Femur (tissue), 1 donor: ENCODE results near the gene GDA.
"Not testable (repeated sequence)": the region's sequence is repeated elsewhere in the genome, so short reads cannot be mapped to it uniquely, and the experiment has no call there.

Experiments
- DNase-seq: peaks from one replicate; pipeline ENCODE4 v3.0.0-alpha.2; 2017

The GDA gene

DNA sequence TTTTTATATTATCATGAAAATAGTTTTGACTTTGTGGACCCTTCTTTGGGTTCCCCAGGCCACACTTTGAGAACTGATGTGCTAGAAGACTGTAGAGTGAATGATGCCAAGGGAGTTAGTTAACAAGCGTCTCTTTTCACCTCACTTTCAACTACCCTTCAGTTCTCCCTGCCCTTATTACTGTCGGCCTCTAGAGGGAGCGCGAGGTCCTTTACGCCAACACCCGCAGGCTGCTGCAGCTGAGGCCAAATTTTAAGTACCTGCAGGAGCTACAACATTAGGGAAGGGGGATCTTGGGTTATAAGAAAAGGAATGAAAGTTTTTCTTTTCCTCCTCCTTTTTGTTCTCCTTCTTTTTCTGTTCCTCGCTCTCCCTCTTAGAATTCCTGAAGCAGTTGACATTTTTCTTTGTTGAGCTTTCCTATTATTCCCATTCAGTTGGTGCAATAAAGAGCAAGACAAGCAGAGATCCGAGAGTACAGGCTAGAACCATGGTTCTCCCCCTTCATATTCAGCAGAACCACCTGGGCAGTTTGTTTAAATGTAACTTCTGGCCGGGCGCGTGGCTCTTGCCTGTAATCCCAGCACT lies 131.8 kb downstream of the GDA start:
- DNase-seq = peak; percentile 78

DNA sequence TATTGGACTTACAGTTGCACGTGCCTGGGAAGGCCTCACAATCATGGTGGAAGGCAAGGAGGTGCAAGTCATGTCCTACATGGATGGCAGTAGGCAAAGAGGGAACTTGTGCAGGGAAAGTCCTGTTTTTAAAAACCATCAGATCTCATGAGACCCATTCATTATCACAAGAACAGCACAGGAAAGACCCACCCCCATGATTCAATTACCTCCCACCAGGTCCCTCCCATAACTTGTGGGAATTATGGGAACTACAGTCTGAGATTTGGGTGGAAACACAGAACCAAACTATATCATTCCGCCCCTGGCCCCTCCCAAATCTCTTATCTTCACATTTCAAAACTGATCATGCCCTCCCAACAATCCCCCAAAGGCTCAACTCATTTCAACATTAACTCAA lies 140.2 kb downstream of the GDA start:
- no peak for DNase-seq

DNA sequence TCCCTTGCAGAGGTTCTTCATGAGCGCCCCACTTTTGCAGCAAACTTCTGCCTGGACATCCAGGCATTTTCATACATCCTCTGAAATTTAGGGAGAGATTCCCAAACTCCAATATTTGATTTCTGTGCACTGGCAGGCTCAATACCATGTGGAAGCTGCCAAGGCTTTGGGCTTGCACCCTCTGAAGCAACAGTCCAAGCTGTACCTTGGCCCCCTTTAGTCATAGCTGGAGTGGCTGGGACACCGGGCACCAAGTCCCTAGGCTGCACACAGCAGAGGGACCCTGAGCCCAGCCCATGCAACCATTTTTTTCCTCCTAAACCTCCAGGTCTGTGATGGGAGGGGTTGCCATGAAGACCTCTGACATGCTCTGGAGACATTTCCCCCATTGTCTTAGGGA lies 141.1 kb downstream of the GDA start:
- no peak for DNase-seq

DNA sequence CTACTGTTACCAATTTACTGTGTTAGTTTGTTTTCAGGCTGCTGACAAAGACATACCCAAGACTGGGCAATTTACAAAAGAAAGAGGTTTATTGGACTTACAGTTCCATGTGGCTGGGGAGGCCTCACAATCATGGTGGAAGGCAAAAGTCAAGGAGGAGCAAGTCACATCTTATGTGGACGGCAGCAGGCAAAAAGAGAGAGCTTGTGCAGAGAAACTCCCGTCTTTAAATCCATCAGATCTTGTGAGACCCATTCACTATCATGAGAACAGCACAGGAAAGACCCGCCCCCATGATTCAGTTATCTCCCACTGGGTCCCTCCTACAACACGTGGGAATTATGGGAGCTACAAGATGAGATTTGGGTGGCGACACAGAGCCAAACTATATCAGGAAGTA lies 142.3 kb downstream of the GDA start:
- not testable (repeated sequence) for DNase-seq

DNA sequence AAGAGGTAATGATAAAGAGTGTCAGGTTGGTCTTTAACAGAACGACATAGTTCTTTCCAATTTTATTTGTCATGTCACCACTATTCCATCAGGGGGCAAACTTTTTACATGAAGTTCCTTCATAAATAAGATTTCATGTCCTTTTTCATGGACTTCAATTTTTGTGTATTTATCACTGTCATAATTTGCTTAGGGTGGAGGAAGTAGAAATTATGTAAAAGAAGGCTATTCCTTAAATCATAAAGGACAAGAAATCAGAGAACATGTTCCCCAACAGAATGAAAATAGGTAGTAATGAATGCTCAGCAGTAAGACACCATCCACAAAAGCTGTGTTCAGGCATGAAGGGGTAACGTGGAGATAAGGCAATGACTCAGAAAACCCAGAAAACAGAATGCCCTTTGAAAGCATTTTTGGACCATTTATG lies 143.0 kb downstream of the GDA start:
- no peak for DNase-seq

DNA sequence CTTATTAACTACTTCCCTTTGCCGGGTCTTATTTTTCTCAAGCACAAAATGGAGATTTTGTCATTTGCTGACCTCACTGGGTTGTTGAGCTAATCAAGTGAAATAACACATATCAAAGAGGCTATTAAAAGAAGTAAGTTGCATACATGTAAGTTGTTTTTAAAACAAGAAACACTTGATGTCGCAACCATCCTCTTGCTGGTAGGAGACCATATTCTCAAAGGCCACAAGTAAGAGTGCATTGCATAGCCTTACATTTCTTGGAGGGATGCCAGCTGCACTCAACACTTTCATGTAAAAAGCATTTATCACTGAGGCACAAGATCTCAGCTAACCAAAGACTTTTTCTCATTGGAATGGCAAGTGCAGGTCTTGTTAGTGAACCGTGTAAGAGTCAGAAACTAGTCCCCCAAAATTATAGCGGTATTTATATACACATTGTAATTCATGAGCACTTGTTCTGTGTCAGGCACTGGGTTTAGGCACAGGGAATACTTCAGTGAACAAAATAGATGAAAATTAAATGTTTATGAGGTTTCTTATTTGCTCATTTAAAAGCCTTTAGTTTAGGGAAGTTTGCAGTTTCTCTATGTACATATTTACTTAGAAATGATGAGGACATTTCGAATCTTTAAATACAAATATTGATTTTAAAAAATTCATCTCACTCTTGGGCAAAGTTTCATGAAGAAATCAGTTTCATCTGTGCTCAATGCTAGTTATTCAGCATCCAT lies 143.8 kb downstream of the GDA start:
- DNase-seq = peak; percentile 54

DNA sequence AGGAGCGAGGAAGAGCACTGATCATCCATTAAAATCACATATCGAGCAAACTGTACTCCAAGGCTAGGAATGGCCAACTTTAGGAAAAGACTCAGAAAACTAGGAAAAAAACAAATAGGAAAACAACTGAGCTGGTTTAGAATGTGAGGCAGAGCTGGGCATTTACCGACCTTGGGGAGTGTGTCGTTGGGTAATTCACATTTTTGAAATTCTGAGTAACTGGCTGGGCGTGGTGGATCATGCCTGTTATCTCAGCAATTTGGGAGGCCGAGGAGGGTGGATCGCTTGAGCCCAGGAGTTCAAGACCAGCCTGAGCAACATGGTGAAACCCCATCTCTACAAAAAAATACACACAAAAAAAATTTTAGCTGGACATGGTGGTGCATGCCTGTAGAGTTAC lies 145.7 kb downstream of the GDA start:
- no peak for DNase-seq

DNA sequence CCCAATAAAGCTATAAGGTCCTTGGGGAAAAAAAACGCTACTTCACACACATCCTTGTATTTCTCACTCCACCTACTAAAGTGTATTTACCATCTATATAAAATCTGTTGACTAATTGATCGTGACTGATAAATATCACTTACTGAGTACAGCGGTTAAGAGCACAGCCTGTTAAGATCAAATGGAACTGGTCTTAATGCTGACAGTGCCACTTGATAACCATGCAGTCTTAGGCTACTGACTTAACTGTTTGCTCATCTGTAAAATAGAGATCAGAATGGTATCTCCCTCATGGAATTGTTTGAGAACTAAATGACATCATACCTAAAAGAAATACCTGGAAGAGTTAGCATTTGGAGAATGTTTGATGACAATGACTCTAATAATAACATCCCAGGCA lies 148.3 kb downstream of the GDA start:
- no peak for DNase-seq

DNA sequence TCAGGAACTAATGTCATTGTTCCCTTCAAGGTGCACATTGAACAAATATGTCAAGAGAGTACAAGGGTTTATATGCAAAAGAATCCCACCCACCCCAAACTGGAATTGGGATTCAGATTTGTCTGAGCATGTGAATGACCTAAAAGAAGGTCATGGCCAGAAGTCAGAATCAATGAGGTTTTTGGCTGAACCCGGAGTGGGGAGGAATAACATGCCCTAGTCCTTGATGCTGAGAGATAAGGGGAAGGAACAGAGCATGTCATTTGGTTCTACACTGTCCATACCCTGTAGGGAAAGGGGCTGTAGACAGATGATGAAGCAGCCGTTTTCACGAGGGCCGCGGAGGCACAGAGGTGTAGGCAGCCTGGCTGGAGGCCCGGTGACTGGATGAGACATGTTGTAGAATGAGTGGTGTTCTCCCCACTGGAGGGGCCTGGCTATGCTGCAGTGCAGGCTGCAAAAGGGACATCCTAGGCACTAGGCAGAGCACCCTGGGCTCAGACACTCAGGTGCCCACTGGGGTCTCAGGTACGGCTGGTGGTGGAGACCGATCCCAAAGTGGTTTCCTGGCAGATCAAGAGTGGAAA lies 149.9 kb downstream of the GDA start:
- DNase-seq = no peak

DNA sequence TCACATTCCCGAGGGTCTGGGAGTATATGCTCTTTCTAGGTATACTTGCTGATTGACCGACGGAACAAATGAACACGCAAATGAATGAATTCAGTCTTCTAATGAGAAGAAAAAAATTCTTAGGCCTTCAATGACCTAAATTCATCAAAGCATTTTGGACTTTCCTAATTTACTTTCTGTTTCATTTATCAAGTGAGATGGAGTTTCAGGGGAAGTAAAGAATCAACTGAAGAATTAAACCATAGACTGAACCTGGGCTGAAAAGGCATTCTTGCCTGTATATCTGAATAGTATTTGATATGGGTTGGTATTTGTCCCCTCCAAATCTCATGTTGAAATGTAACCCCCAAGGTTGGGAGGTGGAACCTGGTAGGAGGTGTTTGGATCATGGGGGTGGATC lies 151.6 kb downstream of the GDA start:
- no peak for DNase-seq
